ENCODE data around the gene KMT2E.
A peak's percentile ranks its signal among the peaks of the same experiment; 100 is the strongest.
"Not testable (repeated sequence)": the region's sequence is repeated elsewhere in the genome, so short reads cannot be mapped to it uniquely, and the experiment has no call there.

The KMT2E gene

GRCh38 chr7:104983578-104984539 lies 30.1 kb upstream of the KMT2E start:
- DNase-seq (ENCODE audit: low read depth), result peak; percentile 77

- DNase-seq (ENCODE audit: low read depth), result no peak
These were observed 29.3 kb upstream of the KMT2E start for GRCh38 chr7:104984585-104985258.

DNA sequence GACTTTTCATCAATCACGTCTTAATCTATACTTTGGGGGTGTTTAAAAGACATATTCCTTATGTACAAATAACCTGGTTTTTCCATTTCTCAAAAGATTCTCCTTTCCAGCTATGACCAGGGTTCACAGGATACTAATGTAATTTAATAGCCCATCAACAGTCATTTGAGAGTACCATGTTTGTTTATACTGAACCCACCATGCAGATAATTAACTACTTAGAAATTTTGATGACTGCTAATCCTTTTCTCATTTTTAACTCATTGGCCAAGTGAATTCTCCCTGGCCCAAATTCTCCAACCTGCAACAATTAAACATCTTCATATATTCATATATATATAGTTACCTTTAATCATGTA lies 28.8 kb upstream of the KMT2E start:
- no peak for DNase-seq (ENCODE audit: low read depth)

GRCh38 chr7:104986628-104987259 lies 27.3 kb upstream of the KMT2E start:
- DNase-seq (ENCODE audit: low read depth), result no peak

GRCh38 chr7:104987403-104987802 lies 26.6 kb upstream of the KMT2E start:
- DNase-seq (ENCODE audit: low read depth), result not testable (repeated sequence)

DNA sequence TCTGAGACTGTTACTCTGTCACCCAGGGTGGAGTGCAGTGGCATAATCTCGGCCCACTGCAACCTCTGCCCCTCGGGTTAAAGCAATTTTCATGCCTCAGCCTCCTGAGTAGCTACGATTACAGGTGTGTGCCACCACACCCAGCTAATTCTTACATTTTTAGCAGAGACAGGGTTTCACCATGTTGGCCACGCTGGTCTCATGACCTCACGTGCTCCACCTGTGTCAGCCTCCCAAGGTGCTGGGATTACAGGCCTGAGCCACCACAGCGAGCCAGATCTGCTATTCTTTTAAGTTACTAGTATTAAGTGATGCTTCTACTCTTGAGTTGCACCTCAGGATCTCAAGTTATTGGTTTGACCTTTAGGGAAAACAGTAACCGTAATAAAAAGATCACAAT lies 23.0 kb upstream of the KMT2E start:
- no peak for DNase-seq (ENCODE audit: low read depth)

DNA sequence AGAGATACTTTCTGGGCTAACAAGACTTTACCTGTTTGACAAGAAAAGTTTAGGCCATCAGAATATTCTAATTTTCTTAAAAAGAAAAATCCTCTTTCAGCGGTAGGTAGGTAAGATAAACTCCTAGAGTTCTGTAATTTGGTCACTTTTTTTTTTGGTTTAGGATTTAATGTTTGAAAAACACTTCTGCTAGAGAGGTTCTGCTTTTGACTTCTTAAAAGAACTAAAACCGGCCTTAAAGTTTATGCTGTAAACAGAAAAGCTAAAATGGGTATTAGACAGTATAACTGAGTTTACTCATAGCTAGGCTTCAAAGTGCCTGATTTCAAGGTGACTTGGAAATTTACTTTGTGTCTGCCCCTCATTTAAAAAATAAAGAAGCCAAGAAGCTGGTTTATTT lies 21.7 kb upstream of the KMT2E start:
- no peak for DNase-seq (ENCODE audit: low read depth)

DNA sequence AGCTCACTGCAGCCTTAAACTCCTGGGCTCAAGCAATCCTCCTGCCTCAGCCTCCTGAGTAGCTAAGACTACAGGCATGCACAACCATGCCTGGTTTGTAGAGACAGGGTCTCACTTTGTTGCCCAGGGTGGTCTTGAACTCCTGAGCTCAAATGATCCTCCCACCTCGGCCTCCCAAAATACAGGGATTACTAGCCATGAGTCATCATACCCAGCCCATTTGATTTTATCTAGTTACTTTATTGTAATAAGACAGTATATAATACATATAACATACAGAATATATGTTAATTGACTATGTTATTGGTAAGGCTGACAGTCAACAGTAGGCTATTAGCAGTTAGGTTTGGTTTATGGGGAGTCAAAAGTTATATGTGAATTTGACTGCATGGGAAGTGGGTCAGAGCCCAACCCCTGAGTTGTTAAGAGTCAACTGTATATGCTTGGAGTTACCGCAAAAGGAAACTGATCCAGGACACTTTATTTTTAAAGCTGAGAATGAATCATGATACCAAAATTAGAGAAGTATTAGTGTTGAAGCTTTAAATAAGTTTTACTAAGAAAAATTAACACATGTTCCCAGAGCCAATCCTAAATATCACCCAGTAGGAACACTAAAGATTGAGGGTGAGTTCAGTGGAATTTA lies 20.7 kb upstream of the KMT2E start:
- no peak for DNase-seq (ENCODE audit: low read depth)

DNA sequence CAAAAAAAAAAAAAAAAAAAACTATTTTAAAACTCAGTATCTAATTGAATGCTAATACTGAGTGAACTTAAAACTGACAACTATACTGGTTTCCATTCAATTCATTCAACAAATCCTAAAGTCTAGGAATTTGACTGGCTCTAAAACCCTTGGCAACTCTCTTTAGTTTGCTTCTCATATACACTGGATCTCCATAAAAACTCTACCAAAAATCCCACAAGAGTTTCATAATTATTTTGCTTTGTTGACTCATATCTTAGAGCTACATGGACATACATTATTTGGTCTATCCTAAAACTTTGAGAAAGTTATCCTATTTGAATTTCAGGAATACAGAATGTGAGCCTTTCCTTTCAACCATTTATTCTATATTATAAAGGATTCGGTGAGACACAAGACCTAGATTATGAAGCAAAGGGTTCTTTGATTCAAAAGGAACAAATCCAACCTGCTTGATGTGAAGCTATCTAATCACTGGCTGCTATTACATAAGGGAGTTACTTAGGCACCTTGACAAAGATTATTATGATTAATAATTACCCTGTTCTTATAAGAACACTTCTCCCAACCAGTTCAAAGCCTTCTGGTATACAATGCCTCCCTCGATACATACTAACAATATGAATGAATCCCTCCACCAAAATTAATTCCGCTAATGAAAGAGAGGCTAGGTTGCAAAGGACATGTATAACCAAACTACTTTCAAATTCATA lies 15.8 kb upstream of the KMT2E start:
- no peak for DNase-seq (ENCODE audit: low read depth)

DNA sequence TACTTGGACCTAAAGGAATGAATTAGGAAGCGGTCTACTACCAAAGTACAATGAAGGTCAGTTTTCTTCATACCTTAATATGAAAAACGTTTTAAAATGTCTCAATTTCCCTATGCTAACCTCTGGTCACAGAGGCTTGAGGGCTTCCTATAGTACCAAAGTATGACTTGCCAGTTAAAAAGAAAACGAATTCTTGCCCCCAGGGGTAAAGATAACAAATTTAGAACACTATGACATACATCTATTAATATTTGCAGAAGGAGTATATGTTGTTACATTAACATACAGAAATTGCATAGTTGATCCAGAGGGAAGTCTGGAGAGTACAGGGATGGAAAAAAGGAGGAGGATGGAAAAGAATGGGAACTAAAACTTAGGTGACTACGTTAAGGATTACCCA lies 13.8 kb upstream of the KMT2E start:
- no peak for DNase-seq (ENCODE audit: low read depth)

DNA sequence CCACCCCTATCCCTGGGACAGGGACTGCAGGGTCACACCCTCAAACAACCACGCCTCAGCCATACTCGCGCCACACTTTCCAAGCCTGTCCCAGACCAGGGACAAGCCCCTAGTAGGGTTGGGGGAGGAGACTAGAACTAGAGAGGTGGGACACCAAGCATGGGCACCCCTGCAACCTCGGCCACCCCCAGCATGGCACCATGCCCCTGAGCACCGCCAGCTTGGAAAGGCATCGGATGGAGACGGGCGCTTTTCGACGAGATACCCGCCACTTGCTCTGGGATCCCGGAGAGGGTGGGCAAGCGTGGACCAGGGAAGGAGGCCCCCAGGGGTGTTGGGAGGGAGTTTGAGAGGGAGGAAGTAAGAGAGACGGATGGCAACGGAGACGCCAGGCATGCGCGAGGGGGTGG lies 13.1 kb upstream of the KMT2E start:
- DNase-seq (ENCODE audit: low read depth), result no peak

DNA sequence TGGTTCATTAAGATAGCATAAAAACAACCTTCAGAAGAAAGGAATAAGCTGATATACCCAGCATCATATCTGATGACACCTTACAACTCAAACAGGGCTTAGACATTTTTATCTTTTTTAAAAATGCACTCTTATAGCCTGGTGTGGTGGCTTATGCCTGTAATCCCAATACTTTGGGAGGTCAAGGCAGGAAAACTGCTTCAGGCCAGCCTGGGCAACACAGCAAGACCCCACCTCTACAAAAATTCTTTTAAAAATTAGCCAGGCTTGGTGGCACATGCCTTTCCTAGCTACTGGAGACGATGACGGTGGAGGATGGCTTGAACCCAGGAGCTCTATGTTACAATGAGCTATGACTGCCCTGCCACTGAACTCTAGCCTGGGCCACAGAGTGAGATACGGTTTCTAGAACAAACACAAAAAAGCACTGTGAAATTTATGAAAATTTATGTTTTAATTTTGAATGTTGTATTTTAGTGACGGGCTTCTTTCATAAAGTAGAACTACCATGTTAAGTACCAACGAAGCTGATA lies 12.3 kb upstream of the KMT2E start:
- no peak for DNase-seq (ENCODE audit: low read depth)

GRCh38 chr7:105003275-105003674 lies 10.7 kb upstream of the KMT2E start:
- no peak for DNase-seq (ENCODE audit: low read depth)

DNA sequence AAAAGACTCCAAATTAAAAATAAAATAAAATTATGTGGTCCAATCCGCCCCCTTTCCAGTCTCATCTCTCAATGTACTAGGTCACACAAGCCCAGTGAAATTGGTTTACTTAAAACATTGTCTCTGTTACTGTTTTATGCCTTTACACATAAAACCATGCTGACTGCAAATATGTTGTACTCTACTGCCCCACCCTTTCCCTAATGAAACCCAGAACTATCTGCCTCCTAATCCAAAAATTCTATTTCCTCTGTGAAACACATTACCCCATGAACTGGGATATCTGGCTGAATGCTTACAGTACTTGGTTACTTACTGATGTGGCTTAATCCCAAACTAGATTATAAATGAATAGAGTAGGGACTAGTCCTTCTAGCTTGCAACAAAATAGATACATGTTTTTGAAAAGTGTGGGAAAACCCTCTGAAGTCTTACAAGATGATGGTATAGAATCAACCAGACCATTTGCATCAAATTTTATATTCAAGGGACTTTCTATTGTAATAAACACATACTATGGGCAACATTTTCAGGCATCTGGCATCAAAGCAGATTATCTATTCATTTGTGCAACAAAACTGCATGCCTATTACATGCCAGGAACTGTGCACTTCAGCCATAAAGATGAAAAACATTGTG lies 10.0 kb upstream of the KMT2E start:
- no peak for DNase-seq (ENCODE audit: low read depth)

- DNase-seq (ENCODE audit: low read depth), result not testable (repeated sequence)
These were observed 9.0 kb upstream of the KMT2E start for GRCh38 chr7:105005006-105005405.

DNA sequence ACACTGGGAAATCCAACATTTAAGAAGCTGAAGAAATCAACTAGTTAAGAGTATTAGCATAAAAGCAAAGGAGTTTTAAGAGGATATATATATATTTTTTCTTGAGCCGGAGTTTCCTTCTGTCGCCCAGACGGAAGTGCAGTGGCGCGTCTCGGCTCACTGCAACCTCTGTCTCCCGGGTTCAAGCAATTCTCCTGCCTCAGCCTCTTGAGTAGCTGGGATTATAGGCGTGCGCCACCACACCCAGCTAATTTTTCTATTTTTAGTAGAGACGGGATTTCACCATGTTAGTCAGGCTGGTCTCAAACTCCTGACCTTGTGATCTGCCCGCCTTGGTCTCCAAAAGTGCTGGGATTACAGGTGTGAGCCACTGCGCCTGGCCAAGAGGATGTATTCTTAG lies 8.5 kb upstream of the KMT2E start:
- not testable (repeated sequence) for DNase-seq (ENCODE audit: low read depth)

- no peak for DNase-seq (ENCODE audit: low read depth)
These were observed 7.5 kb upstream of the KMT2E start for GRCh38 chr7:105006367-105007136.

DNA sequence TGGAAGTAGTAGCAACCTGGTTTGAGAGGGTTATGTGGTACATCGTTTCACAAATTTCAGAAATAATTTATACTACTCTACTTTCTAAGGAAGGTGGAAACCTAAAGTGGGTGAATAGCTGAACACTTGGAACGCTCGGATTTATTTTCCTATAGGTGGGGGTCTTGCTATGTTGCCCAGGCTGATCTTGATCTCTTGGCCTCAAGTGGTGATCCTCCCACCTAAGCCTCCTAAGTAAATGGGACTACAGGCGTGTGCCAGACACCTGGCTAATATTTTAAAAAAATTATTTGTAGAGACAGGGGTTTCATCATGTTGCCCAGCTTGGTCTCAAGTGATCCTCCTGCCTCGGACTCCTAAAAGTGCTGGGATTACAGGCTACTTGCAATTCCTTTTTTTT lies 6.7 kb upstream of the KMT2E start:
- DNase-seq (ENCODE audit: low read depth), result no peak

DNA sequence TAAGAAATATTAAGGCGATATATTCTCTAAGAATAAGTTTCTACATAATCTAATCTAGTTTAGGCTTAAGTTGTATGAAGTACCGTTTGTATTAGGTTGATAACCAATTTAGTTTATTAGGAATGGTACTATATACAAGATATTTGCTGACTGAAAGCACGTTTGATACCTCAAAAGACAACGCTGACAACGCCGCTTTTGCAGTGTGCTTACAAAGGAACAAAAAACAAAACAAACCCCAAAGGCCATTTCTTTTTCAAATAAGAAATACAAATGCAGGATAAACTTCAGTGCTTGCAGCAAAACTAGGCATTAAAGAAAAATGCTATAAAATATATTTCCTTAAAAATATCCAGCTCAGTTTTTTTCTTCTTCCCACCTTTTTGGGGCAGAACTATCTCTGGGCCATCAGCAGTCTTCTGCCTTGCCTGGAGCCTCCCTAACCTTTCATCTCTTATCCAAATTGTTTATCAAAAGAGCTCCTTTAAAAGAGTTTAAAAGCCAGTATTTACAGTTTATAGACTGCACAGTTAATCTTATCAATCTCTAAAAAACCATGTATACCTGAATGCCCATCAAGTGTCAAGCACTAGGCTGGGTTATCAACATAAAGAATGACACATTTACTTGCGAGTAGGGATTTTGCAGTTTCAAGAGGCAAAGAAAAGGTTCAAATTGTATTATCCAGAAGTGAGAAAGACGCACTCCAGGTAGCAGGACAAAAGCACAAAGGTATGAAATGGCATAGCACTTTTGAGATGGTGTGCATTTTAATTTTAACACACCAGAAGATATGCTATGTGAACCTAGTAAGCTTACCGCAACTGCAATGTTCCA lies 4.1 kb upstream of the KMT2E start:
- no peak for DNase-seq (ENCODE audit: low read depth)

Measured in activated T-helper 9 cell treated with anti-CD3 and anti-CD28 coated beads, Interleukin-2, amount 50 U/mL, for 16 hours (primary cell).